ENCODE measurements around the gene ZNF211. TPM values are rescaled to one million over a fixed set of nuclear protein-coding genes. Genes with fewer than 3 reads are reported as not detected.

ZNF211 gene
- 40.5 TPM for total RNA-seq

DNA sequence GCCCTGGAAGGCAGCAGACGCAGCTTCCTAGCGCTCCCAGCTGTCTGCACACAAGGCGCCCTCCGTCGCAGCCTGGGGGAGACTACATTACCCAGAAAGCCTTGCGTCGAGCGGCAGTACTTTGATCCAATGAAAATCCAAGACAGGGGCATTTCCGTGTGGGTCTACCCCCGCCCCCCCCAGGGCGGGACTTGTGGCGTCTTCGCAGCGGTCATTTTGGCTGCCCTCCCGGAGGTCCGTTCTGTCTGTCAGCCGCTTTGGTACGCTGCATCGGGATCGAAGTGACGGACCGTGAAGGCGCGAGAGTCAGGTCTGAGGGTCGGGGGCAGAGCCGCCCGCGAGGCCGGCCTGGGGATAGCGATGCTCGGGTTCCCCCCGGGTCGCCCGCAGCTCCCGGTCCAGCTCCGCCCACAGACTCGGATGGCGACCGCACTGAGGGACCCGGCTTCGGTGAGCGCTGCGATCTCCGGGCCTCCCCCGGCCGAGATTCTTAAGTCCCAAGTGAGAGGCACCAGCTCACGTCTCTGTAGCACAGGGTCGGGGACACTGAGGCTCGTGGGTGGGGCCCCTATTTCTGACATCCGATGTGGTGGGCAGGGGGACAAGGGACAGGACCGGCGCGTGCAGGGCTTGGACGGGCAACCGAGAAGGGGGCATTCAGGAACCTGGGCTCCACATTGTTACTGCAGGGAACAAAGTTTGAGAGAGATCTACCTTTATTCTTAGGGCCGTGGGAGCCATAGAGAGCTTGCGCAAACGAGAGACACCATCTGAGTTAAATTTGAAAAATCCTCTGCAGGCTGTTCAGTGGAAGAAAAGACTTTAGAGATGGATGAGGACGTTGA is at the start of gene ZNF211:
ZNF211 (plus strand) TSS at position 182 of the 845 bp plus-strand sequence; CDS start at position 361, 179 bp downstream.

DNA sequence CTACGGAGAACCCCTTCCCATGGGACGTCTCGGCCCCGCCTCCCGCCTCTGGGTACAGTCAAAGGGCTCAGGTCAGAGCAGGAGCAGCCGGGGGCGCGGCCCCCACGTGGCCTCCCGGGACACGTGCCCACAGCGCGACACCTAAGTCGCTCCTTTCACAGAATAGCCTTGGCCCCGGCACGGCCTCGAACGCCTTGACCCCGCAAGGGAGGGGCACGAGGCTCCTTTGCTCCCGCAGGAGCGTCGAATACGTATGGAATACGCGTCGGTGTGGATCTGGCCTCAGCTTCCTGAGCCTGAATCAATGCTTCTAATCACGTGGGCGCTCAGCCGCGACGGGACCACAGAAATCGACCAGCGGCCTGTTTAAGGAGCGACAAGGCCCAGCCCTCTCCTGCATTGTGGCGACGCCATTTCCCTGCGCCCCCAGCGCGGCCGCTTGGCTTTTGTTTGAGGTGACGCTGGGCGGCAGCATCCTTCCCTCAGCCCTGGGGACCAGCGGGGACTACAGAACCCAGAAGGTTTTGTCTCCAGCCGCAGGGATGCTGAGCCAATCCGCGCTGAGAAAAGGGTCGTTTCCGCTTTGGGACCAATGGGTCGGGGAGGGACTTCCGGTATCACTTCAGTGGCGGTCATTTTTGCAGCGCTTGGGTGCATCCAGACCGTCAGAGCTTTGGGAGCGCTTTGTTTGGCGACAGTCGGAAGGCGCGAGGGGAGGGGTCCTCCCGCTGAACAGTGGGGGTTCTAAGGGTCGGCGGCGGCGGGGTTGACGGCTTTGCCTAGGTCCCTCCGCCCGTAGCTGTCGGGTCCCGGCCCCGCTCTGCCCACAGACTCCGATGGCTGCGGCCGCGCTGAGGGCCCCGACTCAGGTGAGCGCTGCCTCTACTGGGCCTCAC is 49.2 kb upstream of the ZNF211 start, which contains the start of gene ZIK1:
ZIK1 (plus strand) TSS at position 625 of the 896 bp plus-strand sequence; CDS start at position 837, 212 bp downstream.

DNA sequence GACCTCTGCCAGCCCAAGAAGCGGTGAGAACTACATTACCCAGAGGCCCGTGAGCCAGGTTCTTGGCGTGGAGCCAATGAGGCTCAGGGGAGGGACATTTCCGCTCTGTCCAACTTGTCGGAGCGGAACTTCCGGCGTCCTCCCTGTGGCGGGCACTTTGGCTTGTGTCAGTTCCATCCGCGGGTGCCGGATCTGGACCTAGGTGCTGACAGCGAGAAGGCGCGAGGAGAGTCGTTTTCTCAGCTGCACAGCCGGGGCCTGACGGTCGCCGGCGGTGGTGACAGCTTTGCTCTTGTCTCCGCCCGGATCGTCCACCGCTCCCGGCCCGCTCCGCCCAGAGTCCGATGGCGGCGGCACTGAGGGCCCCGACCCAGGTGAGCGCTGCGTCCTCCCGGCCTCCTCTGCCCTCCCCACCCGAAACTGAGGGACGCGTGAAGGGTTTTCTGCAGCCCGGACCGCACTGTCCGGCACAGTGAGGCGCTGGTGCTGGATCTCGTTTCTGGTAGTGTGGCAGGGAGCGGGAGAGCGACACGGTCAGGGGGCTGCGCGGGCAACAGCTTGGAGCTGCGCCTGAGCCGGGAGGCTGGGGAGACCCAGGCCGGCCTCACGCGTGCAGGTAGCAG is 33.1 kb upstream of the ZNF211 start, which contains the start of gene ZNF530:
ZNF530 (plus strand) TSS at position 125 of the 623 bp plus-strand sequence. CDS start 4,461 bp downstream, outside the sequence.

DNA sequence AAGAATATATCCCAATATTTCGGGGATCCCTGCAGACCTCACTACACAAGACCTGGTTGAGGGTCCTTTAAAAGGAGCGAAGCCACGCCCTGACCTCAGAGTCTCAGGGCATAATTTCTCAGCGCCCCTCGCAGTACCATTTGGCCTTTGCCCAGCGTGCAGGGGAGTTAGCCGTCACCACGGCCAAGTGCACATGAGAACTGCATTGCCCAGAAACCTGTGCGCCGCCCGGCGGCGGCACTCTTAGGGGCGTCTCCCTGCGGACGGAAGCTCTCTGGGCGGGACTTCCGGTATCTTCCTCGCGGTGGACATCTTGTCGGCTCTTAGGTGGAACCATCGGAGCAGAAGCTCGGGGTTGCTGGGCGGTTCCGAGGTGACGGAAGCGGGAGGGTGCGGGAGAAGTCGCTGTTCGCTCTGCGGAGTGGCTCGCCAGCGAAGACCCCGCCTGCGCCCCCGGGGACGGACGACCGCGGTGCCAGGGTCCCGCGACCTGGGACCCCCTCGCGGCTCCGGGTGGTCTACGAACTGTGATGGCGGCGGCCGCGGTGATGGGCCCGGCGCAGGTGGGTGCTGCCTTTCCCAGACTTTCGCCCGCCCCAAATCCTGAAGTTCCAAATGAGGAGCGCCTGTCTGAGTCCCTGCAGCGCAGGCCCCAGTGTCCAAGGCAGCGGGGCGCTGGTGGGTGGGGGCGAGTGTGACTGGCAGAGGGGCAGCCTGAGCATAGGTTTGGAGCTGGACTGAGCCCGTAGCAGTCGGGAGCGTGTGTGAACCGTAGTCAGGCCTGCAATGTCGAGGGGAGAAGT is 18.8 kb upstream of the ZNF211 start, which contains the start of gene ZNF134:
ZNF134 (plus strand) TSS at position 302 of the 803 bp plus-strand sequence. CDS start 5,227 bp downstream, outside the sequence.

DNA sequence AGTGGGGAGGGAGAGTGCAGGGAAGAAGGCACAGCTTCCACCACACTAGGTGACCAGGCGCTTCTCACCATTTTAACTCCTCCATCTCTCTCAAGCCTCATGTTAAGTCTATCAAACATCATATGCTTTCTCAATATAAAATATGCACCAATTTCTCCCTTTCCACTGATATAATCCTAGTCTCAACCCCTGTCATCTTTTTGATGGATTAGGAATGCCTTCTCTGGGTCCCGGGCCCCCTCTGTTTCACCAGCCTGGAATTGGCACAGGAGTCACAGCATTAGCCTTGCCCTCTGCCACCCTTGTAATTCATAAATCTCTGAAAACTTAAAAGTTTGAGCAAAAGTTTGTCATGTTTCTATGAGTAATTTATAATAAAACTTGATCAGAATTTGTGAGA is 35.7 kb downstream of the ZNF211 start, which contains the start of gene ZSCAN4:
ZSCAN4 (plus strand) TSS at position 301 of the 400 bp plus-strand sequence. CDS start 7,211 bp downstream, outside the sequence.

Other genes with a start within 250 kb of the ZNF211 start
- gene ZNF548, start 243.3 kb upstream of the ZNF211 start, total RNA-seq = 62.6 TPM
- gene ZNF17, start 222.0 kb upstream of the ZNF211 start, total RNA-seq = 33.2 TPM
- gene ZNF749, start 197.8 kb upstream of the ZNF211 start, total RNA-seq = 35.1 TPM
- 4.6 TPM for gene VN1R1, start 176.0 kb upstream of the ZNF211 start, total RNA-seq
- gene ZNF772, start 155.6 kb upstream of the ZNF211 start, total RNA-seq = 78.2 TPM
- 25.7 TPM for gene ZNF419, start 145.4 kb upstream of the ZNF211 start, total RNA-seq
- 35.6 TPM for gene ZNF773, start 133.2 kb upstream of the ZNF211 start, total RNA-seq
- gene ZNF549, start 105.8 kb upstream of the ZNF211 start, total RNA-seq = 20.1 TPM
- gene ZNF550, start 73.3 kb upstream of the ZNF211 start, total RNA-seq = 23.3 TPM
- 10.8 TPM for gene ZNF416, start 54.3 kb upstream of the ZNF211 start, total RNA-seq
- 28.7 TPM for gene ZIK1, start 49.0 kb upstream of the ZNF211 start, total RNA-seq
- 7.1 TPM for gene ZNF530, start 33.3 kb upstream of the ZNF211 start, total RNA-seq
- 65.3 TPM for gene ZNF134, start 18.9 kb upstream of the ZNF211 start, total RNA-seq
- not detected for gene ZSCAN4, start 35.8 kb downstream of the ZNF211 start, total RNA-seq
- gene ZNF551, start 48.8 kb downstream of the ZNF211 start, total RNA-seq = 23.9 TPM
- 33.0 TPM for gene ZNF154, start 76.0 kb downstream of the ZNF211 start, total RNA-seq
- 27.8 TPM for gene ZNF671, start 94.5 kb downstream of the ZNF211 start, total RNA-seq
- gene ZNF776, start 113.6 kb downstream of the ZNF211 start, total RNA-seq = 48.5 TPM
- gene ZNF586, start 136.5 kb downstream of the ZNF211 start, total RNA-seq = 46.6 TPM
- 10.1 TPM for gene ZNF552, start 181.7 kb downstream of the ZNF211 start, total RNA-seq
- gene ZNF587B, start 197.1 kb downstream of the ZNF211 start, total RNA-seq = 30.3 TPM
- 65.3 TPM for gene ZNF587, start 216.7 kb downstream of the ZNF211 start, total RNA-seq

Data from camera-type eye (tissue), 1 donor.